MM.1S (cell line): Measurements from ENCODE around the gene SNX7.

Experiments used
- CTCF ChIP-seq: fragments of 300-600 bp; sonication (generic); IDR thresholded peaks from 2 replicates; pipeline ENCODE4 v1.5.1; 2016; ENCODE audit warnings: antibody characterized with exemption, low read length, mixed read lengths
- EZH2 ChIP-seq: fragments of 300-600 bp; sonication (generic); optimal IDR thresholded peaks from 2 replicates; pipeline ENCODE3; 2017; ENCODE audit warnings: low read depth, mild to moderate bottlenecking, antibody characterized with exemption, low read length, mixed read lengths

GRCh38 chr1:98677288-98677687 is 15.8 kb downstream of the SNX7 start:
- TF ChIP-seq CTCF (no peak), EZH2 (no peak)
